ENCODE results near the gene GTPBP2. TPM values are rescaled to one million over a fixed set of nuclear protein-coding genes. Genes with fewer than 3 reads are reported as not detected.

Gene GTPBP2
- total RNA-seq, 1 donor = 61.2 TPM

GRCh38 chr6:43614396-43614730, 14.7 kb downstream of the GTPBP2 start:
- no peak for DNase-seq (ENCODE audit: low read depth)
- no peak overlapping the region for H3K4me3 ChIP-seq (ENCODE audit: low read depth, low read length)
- no peak for TF ChIP-seq CTCF (IDR thresholded peaks at IDR 0.05; ENCODE audit: insufficient read depth, low read length)

GRCh38 chr6:43613721-43614395, 15.2 kb downstream of the GTPBP2 start:
- DNase-seq (ENCODE audit: low read depth) = no peak
- no peak overlapping the region for H3K4me3 ChIP-seq (ENCODE audit: low read depth, low read length)
- no peak for TF ChIP-seq CTCF (IDR thresholded peaks at IDR 0.05; ENCODE audit: insufficient read depth, low read length)

- no peak overlapping the region for H3K4me3 ChIP-seq (ENCODE audit: low read depth, low read length)
- no peak for TF ChIP-seq CTCF (IDR thresholded peaks at IDR 0.05; ENCODE audit: insufficient read depth, low read length)
- DNase-seq (ENCODE audit: low read depth) = no peak
Measured at GRCh38 chr6:43610431-43610830, 18.6 kb downstream of the GTPBP2 start.

- DNase-seq (ENCODE audit: low read depth) = no peak
- no peak overlapping the region for H3K4me3 ChIP-seq (ENCODE audit: low read depth, low read length)
- TF ChIP-seq CTCF (IDR thresholded peaks at IDR 0.05; ENCODE audit: insufficient read depth, low read length) = no peak
Measured at GRCh38 chr6:43609402-43609801, 19.7 kb downstream of the GTPBP2 start.

- DNase-seq (ENCODE audit: low read depth) = no peak
- TF ChIP-seq CTCF (IDR thresholded peaks at IDR 0.05; ENCODE audit: insufficient read depth, low read length) = no peak
- no peak overlapping the region for H3K4me3 ChIP-seq (ENCODE audit: low read depth, low read length)
Measured at GRCh38 chr6:43608807-43609206, 20.3 kb downstream of the GTPBP2 start.

GRCh38 chr6:43608310-43608763, 20.7 kb downstream of the GTPBP2 start:
- peak; percentile 92 for DNase-seq (ENCODE audit: low read depth)
- peak; percentile 83 for TF ChIP-seq CTCF (IDR thresholded peaks at IDR 0.05; ENCODE audit: insufficient read depth, low read length)
- no peak overlapping the region for H3K4me3 ChIP-seq (ENCODE audit: low read depth, low read length)

- no peak for TF ChIP-seq CTCF (IDR thresholded peaks at IDR 0.05; ENCODE audit: insufficient read depth, low read length)
- no peak for DNase-seq (ENCODE audit: low read depth)
- no peak overlapping the region for H3K4me3 ChIP-seq (ENCODE audit: low read depth, low read length)
Measured at GRCh38 chr6:43606019-43606418, 23.0 kb downstream of the GTPBP2 start.
